OCI-LY1 (cell line): ENCODE results near the gene ADAMTS15.

Source experiments
- CTCF ChIP-seq: fragments of 200-600 bp; sonication (generic), shearing (Covaris generic); IDR thresholded peaks from 2 replicates; pipeline ENCODE4 v1.5.1; 2017; ENCODE audit warnings: mild to moderate bottlenecking, antibody characterized with exemption, low read length, moderate library complexity, mixed read lengths
- EZH2 ChIP-seq: fragments of 200-600 bp; sonication (generic), shearing (Covaris generic); IDR thresholded peaks from 2 replicates; pipeline ENCODE4 v1.8.0; 2017; ENCODE audit warnings: borderline replicate concordance, mixed run types, mild to moderate bottlenecking, antibody characterized with exemption, low read length, moderate library complexity, mixed read lengths

GRCh38 chr11:130512662-130513061, 64.2 kb downstream of the ADAMTS15 start:
- TF ChIP-seq CTCF (no peak), EZH2 (no peak)
